Activated CD4-positive, CD25-positive, alpha-beta regulatory T cell (primary cell): ENCODE results near the gene TMEM242.
"Not testable (repeated sequence)": the region's sequence is repeated elsewhere in the genome, so short reads cannot be mapped to it uniquely, and the experiment has no call there.

ENCODE experiments used
- DNase-seq, 4 experiments: peaks; one replicate each; lab custom pipeline; 2025; lab: John Stamatoyannopoulos, UW

The TMEM242 gene

GRCh38 chr6:157323966-157324300 is 614 bp upstream of the TMEM242 start:
- no peak for DNase-seq

- no peak for DNase-seq
Measured at GRCh38 chr6:157322792-157323254, 496 bp downstream of the TMEM242 start.

GRCh38 chr6:157316871-157317814 is 6.2 kb downstream of the TMEM242 start:
- DNase-seq, result no peak

- DNase-seq, result no peak
Measured at GRCh38 chr6:157314705-157315321, 8.5 kb downstream of the TMEM242 start.

- DNase-seq, result no peak
Measured at GRCh38 chr6:157313531-157314467, 9.5 kb downstream of the TMEM242 start.

GRCh38 chr6:157312757-157313156 is 10.6 kb downstream of the TMEM242 start:
- no peak for DNase-seq

GRCh38 chr6:157310693-157311092 is 12.6 kb downstream of the TMEM242 start:
- not testable (repeated sequence) for DNase-seq

- DNase-seq, result no peak
Measured at GRCh38 chr6:157307661-157308060, 15.7 kb downstream of the TMEM242 start.

GRCh38 chr6:157305670-157306653 is 17.4 kb downstream of the TMEM242 start:
- no peak for DNase-seq

GRCh38 chr6:157304899-157305663 is 18.2 kb downstream of the TMEM242 start:
- no peak for DNase-seq

GRCh38 chr6:157302736-157303135 is 20.6 kb downstream of the TMEM242 start:
- no peak for DNase-seq

- DNase-seq, result no peak
Measured at GRCh38 chr6:157300436-157300835, 22.9 kb downstream of the TMEM242 start.

- DNase-seq, result no peak
Measured at GRCh38 chr6:157300006-157300405, 23.3 kb downstream of the TMEM242 start.

GRCh38 chr6:157298216-157298724 is 25.0 kb downstream of the TMEM242 start:
- DNase-seq, result no peak

- DNase-seq, result no peak
Measured at GRCh38 chr6:157294654-157295053, 28.7 kb downstream of the TMEM242 start.

GRCh38 chr6:157293780-157294179 is 29.5 kb downstream of the TMEM242 start:
- no peak for DNase-seq

GRCh38 chr6:157292202-157292601 is 31.1 kb downstream of the TMEM242 start:
- no peak for DNase-seq

- DNase-seq, result no peak
Measured at GRCh38 chr6:157291356-157291755, 32.0 kb downstream of the TMEM242 start.

GRCh38 chr6:157290797-157291196 is 32.5 kb downstream of the TMEM242 start:
- DNase-seq, result no peak

- DNase-seq, result no peak
Measured at GRCh38 chr6:157289764-157290163, 33.6 kb downstream of the TMEM242 start.
